GM13976 (cell line): ENCODE measurements around the gene NGF.

Experiments used
- DNase-seq: peaks from one replicate; pipeline ENCODE4 v3.0.0; 2012; ENCODE audit warnings: low spot score
- CTCF ChIP-seq: IDR thresholded peaks from 2 replicates; pipeline ENCODE4 v1.5.1; 2012; ENCODE audit warnings: borderline replicate concordance, mild to moderate bottlenecking; ENCODE audit not compliant: insufficient read depth; ENCODE audit errors: extremely low read depth, missing control alignments, control extremely low read depth
- in situ Hi-C: fragments of 300-500 bp; cut with MboI; formaldehyde crosslinking; loops from one replicate; pipeline ENCODE4 v1.12.0; 2022; ENCODE audit warnings: low sequenced_read_pairs, mixed read lengths, inconsistent platforms; ENCODE audit not compliant: unreplicated experiment

NGF gene

GRCh38 chr1:115286431-115287205 lies 51.4 kb downstream of the NGF start:
- in situ Hi-C loops, result loop anchor here (25.0 kb wide), 1 partner anchor 176 kb away; no protein-coding TSS in a partner anchor
- DNase-seq, result no peak
- no peak for TF ChIP-seq CTCF

GRCh38 chr1:115284209-115284608 lies 53.8 kb downstream of the NGF start:
- no peak for DNase-seq
- TF ChIP-seq CTCF, result no peak
- in situ Hi-C loops, result loop anchor here (25.0 kb wide), 1 partner anchor 178 kb away; no protein-coding TSS in a partner anchor

DNA sequence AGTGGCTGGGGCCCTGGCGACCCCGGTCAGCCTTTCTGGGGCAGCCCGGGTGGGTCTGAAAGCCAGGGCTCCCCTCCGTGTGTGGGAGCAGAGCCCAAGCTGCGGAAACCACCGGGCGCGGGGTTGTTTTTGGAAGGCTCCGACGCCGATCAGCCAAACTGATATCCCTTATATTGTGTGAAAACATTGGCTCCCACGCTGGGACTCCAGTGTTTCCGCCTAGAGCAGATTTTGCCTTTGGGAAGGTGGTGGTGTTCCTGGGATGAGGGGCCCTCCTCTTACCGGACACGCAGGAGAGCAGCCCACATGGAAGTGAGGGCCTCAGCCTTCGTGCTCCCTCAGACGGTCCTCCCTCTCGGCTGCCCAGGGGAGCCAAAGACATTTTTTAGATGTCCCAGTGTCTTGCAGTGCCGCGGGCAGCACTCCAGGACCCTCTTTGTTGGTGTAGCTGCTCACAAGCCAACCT lies 54.3 kb downstream of the NGF start:
- in situ Hi-C loops, result loop anchor here (25.0 kb wide), 1 partner anchor 179 kb away; no protein-coding TSS in a partner anchor
- TF ChIP-seq CTCF, result no peak
- no peak for DNase-seq

- in situ Hi-C loops, result loop anchor here (25.0 kb wide), 1 partner anchor 179 kb away; no protein-coding TSS in a partner anchor
- DNase-seq, result no peak
- no peak for TF ChIP-seq CTCF
Observed at GRCh38 chr1:115283249-115283648, 54.8 kb downstream of the NGF start.

DNA sequence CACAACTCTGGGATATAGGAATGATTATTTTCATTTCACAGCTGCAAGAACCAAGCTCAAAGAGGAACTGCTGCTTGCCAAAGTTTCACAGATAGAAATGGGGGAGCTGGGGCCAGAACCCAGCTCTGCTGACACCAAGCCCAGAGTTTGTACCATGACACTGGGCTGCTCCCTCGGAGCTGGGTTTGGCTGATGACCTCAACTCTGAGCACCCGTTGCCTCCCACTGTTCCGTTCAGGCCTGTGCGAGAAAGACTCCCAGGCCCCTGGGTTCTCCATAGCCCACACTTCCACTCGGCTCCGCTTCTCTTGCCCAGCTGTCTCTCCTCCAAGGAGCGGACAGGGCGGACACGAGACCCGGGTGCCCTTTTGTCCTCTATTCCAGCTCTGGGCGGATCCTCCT lies 55.2 kb downstream of the NGF start:
- in situ Hi-C loops, result loop anchor here (25.0 kb wide), 1 partner anchor 179 kb away; no protein-coding TSS in a partner anchor
- no peak for TF ChIP-seq CTCF
- DNase-seq, result no peak

DNA sequence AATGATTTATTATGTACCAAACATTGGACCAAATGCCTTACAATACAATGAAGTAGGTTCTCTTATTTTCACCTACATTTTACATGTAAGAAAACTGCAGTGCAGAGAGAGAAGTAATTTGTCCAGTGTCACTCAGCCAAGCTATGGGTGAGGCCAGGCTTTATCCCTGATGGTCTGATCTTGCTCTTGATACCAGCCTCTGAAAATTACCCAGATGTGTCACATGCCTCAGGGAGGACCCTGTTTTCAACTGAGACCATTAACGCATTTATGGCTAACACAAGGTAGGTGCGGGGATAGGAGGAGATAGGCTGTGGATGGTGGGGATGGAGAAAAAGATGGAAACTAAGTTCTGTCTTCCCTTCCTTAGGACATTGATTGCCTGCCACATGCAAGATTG lies 56.9 kb downstream of the NGF start:
- no peak for DNase-seq
- no peak for TF ChIP-seq CTCF
- in situ Hi-C loops, result loop anchor here (25.0 kb wide), 1 partner anchor 181 kb away; no protein-coding TSS in a partner anchor
